IMR-90 (cell line): Measurements from ENCODE around the gene CPED1. TPM values are rescaled to one million over a fixed set of nuclear protein-coding genes. Genes with fewer than 3 reads are reported as not detected.
A peak's percentile ranks its signal among the peaks of the same experiment; 100 is the strongest.

ENCODE experiments used
- ATAC-seq: fragments of 200-7000 bp; cut with Tn5 transposase; 2 replicates; pipeline ENCODE4 v1.9.1; 2020; ENCODE audit warnings: low read depth, mild to moderate bottlenecking, moderate library complexity
- BruUV-seq: library from RNA; stranded (reverse); fragments of 400-500 nt; replicated peaks from 2 replicates; lab custom pipeline; 2021; lab: Mats Ljungman, UMichigan
- CTCF ChIA-PET: fragments of 300-600 bp; formaldehyde crosslinking; extraction: SDS; loops from one replicate; lab custom pipeline; 2021; ENCODE audit warnings: antibody characterized with exemption; lab: Yijun Ruan, JAX
- POLR2A ChIA-PET: fragments of 300-600 bp; sonication (Branson Sonifier 250); formaldehyde crosslinking; loops from one replicate; lab custom pipeline; 2022; ENCODE audit warnings: antibody characterized with exemption; ENCODE audit not compliant: unreplicated experiment; lab: Charles Lee
- DNase-seq: peaks from one replicate; pipeline ENCODE4 v3.0.0; 2013
- H2AFZ ChIP-seq: replicated peaks from 2 replicates; pipeline ENCODE3; 2013; ENCODE audit warnings: low read length, mild to moderate bottlenecking; ENCODE audit not compliant: poor library complexity
- H2AK5ac ChIP-seq: 2 replicates; pipeline ENCODE4 v1.6.1; 2013; ENCODE audit warnings: low read depth, low read length, inconsistent platforms
- H2AK9ac ChIP-seq: replicated peaks from 2 replicates; pipeline ENCODE3; 2013; ENCODE audit warnings: mild to moderate bottlenecking, low read depth, low read length, moderate library complexity; ENCODE audit not compliant: poor library complexity
- H2BK120ac ChIP-seq: 2 replicates; pipeline ENCODE4 v1.6.1; 2013; ENCODE audit warnings: low read depth, low read length, inconsistent platforms
- H2BK15ac ChIP-seq: 3 replicates; pipeline ENCODE4 v1.6.1; 2013; ENCODE audit warnings: low read depth, low read length, inconsistent platforms
- H2BK20ac ChIP-seq: 2 replicates; pipeline ENCODE4 v1.6.1; 2013; ENCODE audit warnings: low read depth, mild to moderate bottlenecking, inconsistent platforms, low read length, moderate library complexity
- H2BK5ac ChIP-seq: 2 replicates; pipeline ENCODE4 v1.6.1; 2013; ENCODE audit warnings: mild to moderate bottlenecking, low read depth, low read length, inconsistent platforms; ENCODE audit not compliant: poor library complexity, severe bottlenecking
- H3K14ac ChIP-seq: replicated peaks from 2 replicates; pipeline ENCODE4 v1.6.1; 2013; ENCODE audit warnings: low read depth, low read length, inconsistent platforms
- H3K18ac ChIP-seq: 2 replicates; pipeline ENCODE4 v1.6.1; 2013; ENCODE audit warnings: low read depth, low read length, control low read depth
- H3K23ac ChIP-seq: 2 replicates; pipeline ENCODE4 v1.6.1; 2013; ENCODE audit warnings: low read depth, low read length, inconsistent platforms
- H3K27ac ChIP-seq: 2 replicates; pipeline ENCODE4 v1.5.1; 2013; ENCODE audit warnings: mild to moderate bottlenecking, control low read depth, low read length; ENCODE audit not compliant: insufficient read depth
- H3K27me3 ChIP-seq: 2 replicates; pipeline ENCODE4 v1.6.1; 2013; ENCODE audit warnings: low read length; ENCODE audit not compliant: control insufficient read depth, insufficient read depth
- H3K36me3 ChIP-seq: 2 replicates; pipeline ENCODE4 v1.6.1; 2013; ENCODE audit warnings: low read length, mixed read lengths; ENCODE audit not compliant: control insufficient read depth, insufficient read depth
- H3K4ac ChIP-seq: 2 replicates; pipeline ENCODE4 v1.6.1; 2013; ENCODE audit warnings: low read depth, low read length, inconsistent platforms
- H3K4me1 ChIP-seq: 2 replicates; pipeline ENCODE4 v1.6.1; 2013; ENCODE audit warnings: low read length, mixed read lengths; ENCODE audit not compliant: control insufficient read depth, insufficient read depth
- H3K4me2 ChIP-seq: 2 replicates; pipeline ENCODE4 v1.6.1; 2013; ENCODE audit warnings: low read depth, mild to moderate bottlenecking, control low read depth, low read length, moderate library complexity
- H3K4me3 ChIP-seq: 2 replicates; pipeline ENCODE4 v1.5.1; 2013; ENCODE audit warnings: low read depth, mild to moderate bottlenecking, control low read depth, low read length, moderate library complexity; ENCODE audit not compliant: insufficient read depth
- H3K56ac ChIP-seq: 2 replicates; pipeline ENCODE4 v1.6.1; 2013; ENCODE audit warnings: low read length, inconsistent platforms; ENCODE audit not compliant: insufficient read depth; ENCODE audit errors: extremely low read depth
- H3K79me1 ChIP-seq, 2 experiments: 2 replicates each; pipeline ENCODE4 v1.6.1; 2013; ENCODE audit warnings: low read length in 2 of 2, inconsistent platforms in 1 of 2, low read depth in 1 of 2
- H3K9ac ChIP-seq: 2 replicates; pipeline ENCODE4 v1.6.1; 2013; ENCODE audit warnings: low read depth, low read length, control low read depth
- H3K9me1 ChIP-seq: 2 replicates; pipeline ENCODE4 v1.6.1; 2013; ENCODE audit warnings: low read length, inconsistent platforms; ENCODE audit not compliant: insufficient read depth
- H3K9me3 ChIP-seq: 2 replicates; pipeline ENCODE4 v1.6.1; 2013; ENCODE audit warnings: low read length; ENCODE audit not compliant: control insufficient read depth, insufficient read depth
- H4K20me1 ChIP-seq: 2 replicates; pipeline ENCODE4 v1.6.1; 2013; ENCODE audit warnings: low read length, inconsistent platforms; ENCODE audit not compliant: insufficient read depth
- H4K5ac ChIP-seq: 2 replicates; pipeline ENCODE4 v1.6.1; 2013; ENCODE audit warnings: mild to moderate bottlenecking, low read depth, low read length, control low read depth
- H4K8ac ChIP-seq, 2 experiments: 2 replicates each; pipeline ENCODE4 v1.6.1; 2013; ENCODE audit warnings: low read depth in 2 of 2, low read length in 2 of 2, control low read depth in 1 of 2, inconsistent platforms in 1 of 2
- H4K91ac ChIP-seq: 2 replicates; pipeline ENCODE4 v1.6.1; 2013; ENCODE audit warnings: low read depth, low read length, inconsistent platforms; ENCODE audit not compliant: insufficient read depth
- CEBPB ChIP-seq: IDR thresholded peaks from 2 replicates; pipeline ENCODE4 v1.6.1; 2012; ENCODE audit warnings: low read depth, low read length, improper control_type of control experiment
- CHD1 ChIP-seq: IDR thresholded peaks from 2 replicates; pipeline ENCODE4 v1.6.1; 2012; ENCODE audit warnings: low read depth, low read length, improper control_type of control experiment
- FOS ChIP-seq: fragments of 150-350 bp; IDR thresholded peaks from 2 replicates; pipeline ENCODE4 v1.6.1; 2016; ENCODE audit warnings: low read depth, low read length
- MAFK ChIP-seq: IDR thresholded peaks from 2 replicates; pipeline ENCODE4 v1.6.1; 2012; ENCODE audit warnings: low read depth, low read length, improper control_type of control experiment
- MXI1 ChIP-seq: IDR thresholded peaks from 2 replicates; pipeline ENCODE4 v1.6.1; 2012; ENCODE audit warnings: low read depth, mild to moderate bottlenecking, low read length, moderate library complexity, borderline replicate concordance
- POLR2A ChIP-seq: IDR thresholded peaks from 2 replicates; pipeline ENCODE4 v1.6.1; 2012; ENCODE audit warnings: mild to moderate bottlenecking, low read depth, low read length
- RCOR1 ChIP-seq: IDR thresholded peaks from 2 replicates; pipeline ENCODE4 v1.6.1; 2012; ENCODE audit warnings: mild to moderate bottlenecking, low read length, improper control_type of control experiment; ENCODE audit not compliant: insufficient replicate concordance
- SMC3 ChIP-seq: fragments of 150-350 bp; IDR thresholded peaks from 2 replicates; pipeline ENCODE4 v1.6.1; 2016; ENCODE audit warnings: low read depth, mild to moderate bottlenecking, antibody characterized with exemption, low read length, moderate library complexity
- WGBS, 2 experiments: methylation state at CpG; one replicate each; pipeline versions ENCODE4 v1.1.5 to v1.1.7; 2013; ENCODE audit warnings: missing lambda C conversion rate in 2 of 2; ENCODE audit not compliant: insufficient read length in 1 of 2; ENCODE audit errors: extremely low coverage in 2 of 2; 5-methylcytosine and 5-hydroxymethylcytosine counted together
- dilution Hi-C: fragments of 300-500 bp; cut with HindIII; formaldehyde crosslinking; loops from one replicate; pipeline ENCODE4 v1.14.3; 2018; ENCODE audit warnings: low sequenced_read_pairs; ENCODE audit not compliant: unreplicated experiment
- in situ Hi-C: fragments of 300-500 bp; cut with MboI; formaldehyde crosslinking; loops from 3 replicates; pipeline ENCODE4 v1.14.3; 2019; ENCODE audit warnings: low sequenced_read_pairs, inconsistent platforms, mixed read lengths
- intact Hi-C: fragments of 100-400 bp; cut with micrococcal nuclease; formaldehyde crosslinking; loops from 2 replicates; pipeline ENCODE4 v1.10.0; 2022
- polyA plus RNA-seq, 3 experiments: library from polyadenylated mRNA; depleted of rRNA; stranded (reverse); fragments of >200 nt; gene quantifications; 2 replicates each; pipeline ENCODE4 v1.2.3, GENCODE V29; 2012; ENCODE audit warnings: low replicate concordance in 1 of 3
- total RNA-seq: library from RNA; depleted of rRNA; stranded (reverse); fragments of >200 nt; gene quantifications from 2 replicates; pipeline ENCODE4 v1.2.3, GENCODE V29; 2012

The CPED1 gene
- total and polyA plus RNA-seq, 2 of the 4 experiments (the other 2 are of a cell fraction): 31.2 to 96.8 TPM

GRCh38 chr7:121075952-121076349 is 87.4 kb downstream of the CPED1 start:
- no peak overlapping the region for H3K9ac ChIP-seq
- in situ Hi-C loops: loop anchor here (5.0 kb wide), 1 partner anchor 84 kb away; no protein-coding TSS in a partner anchor
- H4K8ac ChIP-seq: no peak overlapping the region
- peaks cover 7% of the 10 kb centered on the region; the same call in 1 of the 2 replicates for H3K9me1 ChIP-seq
- no CpG with 5 or more reads among the region's 3 CpGs for WGBS, 2 experiments
- H3K4me2 ChIP-seq: peak overlapping the region; percentile 97; the same call in 1 of the 2 replicates
- no peak overlapping the region for H2AK9ac ChIP-seq
- CTCF ChIA-PET: interaction anchor here (0.7 to 1.5 kb wide), 7 partner anchors 9 to 229 kb away, joined by 3 to 5 read pairs (median 4); no protein-coding TSS in a partner anchor
- H4K91ac ChIP-seq: no peak overlapping the region
- no peak overlapping the region for H2AK5ac ChIP-seq
- no peak overlapping the region for H3K14ac ChIP-seq
- H2BK15ac ChIP-seq: no peak overlapping the region
- no peak overlapping the region for H3K56ac ChIP-seq
- H3K23ac ChIP-seq: no peak overlapping the region
- H3K18ac ChIP-seq: no peak overlapping the region
- dilution Hi-C loops: loop anchor here (25.0 kb wide), 1 partner anchor 89 kb away; the partner anchor contains the start of gene CPED1
- ATAC-seq (no peak), DNase-seq (no peak)
- no peak overlapping the region for H3K27ac ChIP-seq
- no peaks in the 10 kb centered on the region for H3K9me3 ChIP-seq
- H2AFZ ChIP-seq: no peak overlapping the region
- BruUV-seq: no TSS peak
- H4K20me1 ChIP-seq: no peaks in the 10 kb centered on the region
- H3K4me3 ChIP-seq: no peak overlapping the region; the same call in 1 of the 2 replicates
- 0 out of 2 replicates have a peak overlapping the region, but pooled peaks have one; percentile 31 for H3K4ac ChIP-seq
- TF ChIP-seq CEBPB: no peak
- no peak for TF ChIP-seq RCOR1
- TF ChIP-seq MXI1: no peak
- TF ChIP-seq POLR2A: no peak
- TF ChIP-seq CHD1: no peak
- TF ChIP-seq FOS: no peak
- TF ChIP-seq MAFK: no peak
- no peak for TF ChIP-seq SMC3
- POLR2A ChIA-PET: no interaction called here
- peak overlapping the region; percentile 57; the same call in 1 of the 2 replicates for H2BK20ac ChIP-seq
- intact Hi-C loops: no loop called here
- peak overlapping the region; percentile 90 for H2BK5ac ChIP-seq
- H2BK120ac ChIP-seq: no peak overlapping the region
- H3K4me1 ChIP-seq: peaks cover 5% of the 10 kb centered on the region; the same call in 1 of the 2 replicates
- no peaks in the 10 kb centered on the region for H3K36me3 ChIP-seq
- H3K27me3 ChIP-seq: no peaks in the 10 kb centered on the region
- H3K79me1 ChIP-seq: peaks cover 33 to 59% of the 10 kb centered on the region in 2 experiments
- H4K5ac ChIP-seq: no peak overlapping the region
